K562 (cell line): ENCODE results near the gene RAD52. TPM values are rescaled to one million over a fixed set of nuclear protein-coding genes. Genes with fewer than 3 reads are reported as not detected.

Source experiments
- C11orf30 ChIP-seq: fragments of 450-650 bp; IDR thresholded peaks from 2 replicates; pipeline ENCODE4 v1.6.1; 2016; ENCODE audit warnings: low read depth, mild to moderate bottlenecking
- MCM7 ChIP-seq, 2 experiments: fragments of 450-650 bp; IDR thresholded peaks; 2 replicates each; pipeline ENCODE4 v1.6.1; 2016 to 2018
- MYBL2 ChIP-seq, 2 experiments: fragments of 450-650 bp in 1 of 2; sonication (generic) in 1 of 2; formaldehyde crosslinking in 1 of 2; IDR thresholded peaks; 2 replicates each; pipeline versions ENCODE4 v1.6.1 to v1.8.1; 2017 to 2022; ENCODE audit warnings: borderline replicate concordance in 1 of 2, inconsistent platforms in 1 of 2, low read depth in 1 of 2, mild to moderate bottlenecking in 1 of 2, missing genetic modification reagents in 1 of 2, moderate library complexity in 1 of 2
- TARDBP ChIP-seq: fragments of 450-650 bp; IDR thresholded peaks from 2 replicates; pipeline ENCODE4 v1.6.1; 2016
- ZNF408 ChIP-seq: fragments of 250-450 bp; sonication (Bioruptor Pico); IDR thresholded peaks from 2 replicates; pipeline ENCODE4 v1.4.0; 2020; ENCODE audit warnings: low read depth, mild to moderate bottlenecking, moderate library complexity
- polyA plus RNA-seq, 8 experiments: library from polyadenylated mRNA; depleted of rRNA in 4 of 8; stranded (reverse) in 5 of 8; unstranded in 3 of 8; fragments of >200 nt; fragmentation: Nextera tagmentation in 2 of 8; fragmentation: Illumina TruSeq in 1 of 8; extraction: Ambion mirVana in 2 of 8; extraction: Trizol in 1 of 8; gene quantifications; 2 replicates each; pipeline versions ENCODE4 v1.2.1 to v1.2.3, GENCODE V29; 2011 to 2014; ENCODE audit warnings: inconsistent platforms in 1 of 8, missing spikeins in 1 of 8
- total RNA-seq, 7 experiments: library from RNA; depleted of rRNA in 6 of 7; stranded (reverse); fragments of >200 nt in 6 of 7; fragmentation: Illumina TruSeq in 2 of 7; extraction: Trizol in 2 of 7; gene quantifications; 2 replicates each; pipeline versions ENCODE4 v1.2.1 to v1.2.3, GENCODE V29; 2011 to 2021; ENCODE audit warnings: low replicate concordance in 1 of 7
- TF ChIP-seq, protein P1 (sequence below): sonication (generic); formaldehyde crosslinking; IDR thresholded peaks from 2 replicates; pipeline ENCODE4 v1.8.1; 2023; ENCODE audit warnings: missing genetic modification reagents, mild to moderate bottlenecking, borderline replicate concordance
- TF ChIP-seq, protein P2 (sequence below): fragments of 450-650 bp; formaldehyde crosslinking; IDR thresholded peaks from 2 replicates; pipeline ENCODE4 v1.4.0; 2020; ENCODE audit warnings: mild to moderate bottlenecking, moderate library complexity
- TF ChIP-seq, protein P3 (sequence below), 2 experiments: fragments of 450-650 bp in 1 of 2; sonication (generic) in 1 of 2; formaldehyde crosslinking in 1 of 2; IDR thresholded peaks; 2 replicates each; pipeline versions ENCODE4 v1.7.1 to v1.9.0; 2016 to 2022; ENCODE audit warnings: inconsistent platforms in 1 of 2, mild to moderate bottlenecking in 1 of 2, missing genetic modification reagents in 1 of 2
- TF ChIP-seq, protein P4 (sequence below): sonication (generic); formaldehyde crosslinking; IDR thresholded peaks from 2 replicates; pipeline ENCODE4 v1.8.0; 2022; ENCODE audit warnings: missing genetic modification reagents, mild to moderate bottlenecking, borderline replicate concordance

The RAD52 gene
- total and polyA plus RNA-seq, 9 of the 15 experiments (the other 6 are each of a cell fraction or from before 2014, with no cell fraction given), result 1.3 to 15.9 (median 9.3) TPM

DNA sequence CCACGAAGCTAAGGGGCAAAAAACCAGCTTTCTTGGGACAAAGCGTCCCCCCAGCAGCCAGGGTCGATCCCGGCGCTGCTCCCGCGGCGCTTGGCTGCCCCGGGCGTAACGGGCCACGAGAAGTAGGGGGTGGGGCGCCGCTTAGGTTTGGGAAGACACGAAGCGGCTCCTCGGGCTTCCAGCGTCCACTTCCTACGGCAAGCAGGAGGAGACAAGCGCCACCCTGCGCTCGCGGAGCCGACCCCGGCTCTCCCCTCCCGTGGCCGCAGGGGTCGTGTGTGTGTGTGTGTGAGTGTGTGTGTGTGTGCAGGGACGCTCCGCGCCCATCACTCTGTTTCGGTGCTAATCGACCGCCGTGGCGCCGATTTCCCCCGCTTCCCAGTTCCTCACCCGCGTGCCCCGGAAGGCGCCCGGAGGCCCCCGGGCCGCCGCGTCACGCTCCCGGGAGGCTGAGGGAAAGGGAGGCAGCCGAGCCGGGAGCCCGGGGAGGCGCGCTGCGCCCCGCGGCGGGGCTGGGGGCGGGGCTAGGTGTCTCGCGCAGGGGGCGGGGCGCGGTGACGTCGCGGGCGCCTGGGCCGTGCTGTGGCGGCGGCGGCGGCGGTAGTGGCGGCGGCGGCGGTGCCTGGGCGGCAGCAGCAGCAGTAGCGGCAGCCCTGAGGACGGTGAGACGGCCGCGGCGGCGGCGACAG is 41.3 kb upstream of the RAD52 start, which contains the start of gene ERC1 (continued):
- TF ChIP-seq, protein P1, sequence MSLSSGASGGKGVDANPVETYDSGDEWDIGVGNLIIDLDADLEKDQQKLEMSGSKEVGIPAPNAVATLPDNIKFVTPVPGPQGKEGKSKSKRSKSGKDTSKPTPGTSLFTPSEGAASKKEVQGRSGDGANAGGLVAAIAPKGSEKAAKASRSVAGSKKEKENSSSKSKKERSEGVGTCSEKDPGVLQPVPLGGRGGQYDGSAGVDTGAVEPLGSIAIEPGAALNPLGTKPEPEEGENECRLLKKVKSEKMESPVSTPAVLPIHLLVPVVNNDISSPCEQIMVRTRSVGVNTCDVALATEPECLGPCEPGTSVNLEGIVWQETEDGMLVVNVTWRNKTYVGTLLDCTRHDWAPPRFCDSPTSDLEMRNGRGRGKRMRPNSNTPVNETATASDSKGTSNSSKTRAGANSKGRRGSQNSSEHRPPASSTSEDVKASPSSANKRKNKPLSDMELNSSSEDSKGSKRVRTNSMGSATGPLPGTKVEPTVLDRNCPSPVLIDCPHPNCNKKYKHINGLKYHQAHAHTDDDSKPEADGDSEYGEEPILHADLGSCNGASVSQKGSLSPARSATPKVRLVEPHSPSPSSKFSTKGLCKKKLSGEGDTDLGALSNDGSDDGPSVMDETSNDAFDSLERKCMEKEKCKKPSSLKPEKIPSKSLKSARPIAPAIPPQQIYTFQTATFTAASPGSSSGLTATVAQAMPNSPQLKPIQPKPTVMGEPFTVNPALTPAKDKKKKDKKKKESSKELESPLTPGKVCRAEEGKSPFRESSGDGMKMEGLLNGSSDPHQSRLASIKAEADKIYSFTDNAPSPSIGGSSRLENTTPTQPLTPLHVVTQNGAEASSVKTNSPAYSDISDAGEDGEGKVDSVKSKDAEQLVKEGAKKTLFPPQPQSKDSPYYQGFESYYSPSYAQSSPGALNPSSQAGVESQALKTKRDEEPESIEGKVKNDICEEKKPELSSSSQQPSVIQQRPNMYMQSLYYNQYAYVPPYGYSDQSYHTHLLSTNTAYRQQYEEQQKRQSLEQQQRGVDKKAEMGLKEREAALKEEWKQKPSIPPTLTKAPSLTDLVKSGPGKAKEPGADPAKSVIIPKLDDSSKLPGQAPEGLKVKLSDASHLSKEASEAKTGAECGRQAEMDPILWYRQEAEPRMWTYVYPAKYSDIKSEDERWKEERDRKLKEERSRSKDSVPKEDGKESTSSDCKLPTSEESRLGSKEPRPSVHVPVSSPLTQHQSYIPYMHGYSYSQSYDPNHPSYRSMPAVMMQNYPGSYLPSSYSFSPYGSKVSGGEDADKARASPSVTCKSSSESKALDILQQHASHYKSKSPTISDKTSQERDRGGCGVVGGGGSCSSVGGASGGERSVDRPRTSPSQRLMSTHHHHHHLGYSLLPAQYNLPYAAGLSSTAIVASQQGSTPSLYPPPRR (CRISPR knock-in tag), result no peak
- TF ChIP-seq TARDBP, result peak; percentile 79; the same call in 1 of the 2 replicates
- TF ChIP-seq, protein P2, sequence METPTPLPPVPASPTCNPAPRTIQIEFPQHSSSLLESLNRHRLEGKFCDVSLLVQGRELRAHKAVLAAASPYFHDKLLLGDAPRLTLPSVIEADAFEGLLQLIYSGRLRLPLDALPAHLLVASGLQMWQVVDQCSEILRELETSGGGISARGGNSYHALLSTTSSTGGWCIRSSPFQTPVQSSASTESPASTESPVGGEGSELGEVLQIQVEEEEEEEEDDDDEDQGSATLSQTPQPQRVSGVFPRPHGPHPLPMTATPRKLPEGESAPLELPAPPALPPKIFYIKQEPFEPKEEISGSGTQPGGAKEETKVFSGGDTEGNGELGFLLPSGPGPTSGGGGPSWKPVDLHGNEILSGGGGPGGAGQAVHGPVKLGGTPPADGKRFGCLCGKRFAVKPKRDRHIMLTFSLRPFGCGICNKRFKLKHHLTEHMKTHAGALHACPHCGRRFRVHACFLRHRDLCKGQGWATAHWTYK (CRISPR knock-in tag), result peak; percentile 66; the same call in 1 of the 2 replicates
- TF ChIP-seq ZNF408 (CRISPR knock-in tag), result no peak
- TF ChIP-seq, protein P3, sequence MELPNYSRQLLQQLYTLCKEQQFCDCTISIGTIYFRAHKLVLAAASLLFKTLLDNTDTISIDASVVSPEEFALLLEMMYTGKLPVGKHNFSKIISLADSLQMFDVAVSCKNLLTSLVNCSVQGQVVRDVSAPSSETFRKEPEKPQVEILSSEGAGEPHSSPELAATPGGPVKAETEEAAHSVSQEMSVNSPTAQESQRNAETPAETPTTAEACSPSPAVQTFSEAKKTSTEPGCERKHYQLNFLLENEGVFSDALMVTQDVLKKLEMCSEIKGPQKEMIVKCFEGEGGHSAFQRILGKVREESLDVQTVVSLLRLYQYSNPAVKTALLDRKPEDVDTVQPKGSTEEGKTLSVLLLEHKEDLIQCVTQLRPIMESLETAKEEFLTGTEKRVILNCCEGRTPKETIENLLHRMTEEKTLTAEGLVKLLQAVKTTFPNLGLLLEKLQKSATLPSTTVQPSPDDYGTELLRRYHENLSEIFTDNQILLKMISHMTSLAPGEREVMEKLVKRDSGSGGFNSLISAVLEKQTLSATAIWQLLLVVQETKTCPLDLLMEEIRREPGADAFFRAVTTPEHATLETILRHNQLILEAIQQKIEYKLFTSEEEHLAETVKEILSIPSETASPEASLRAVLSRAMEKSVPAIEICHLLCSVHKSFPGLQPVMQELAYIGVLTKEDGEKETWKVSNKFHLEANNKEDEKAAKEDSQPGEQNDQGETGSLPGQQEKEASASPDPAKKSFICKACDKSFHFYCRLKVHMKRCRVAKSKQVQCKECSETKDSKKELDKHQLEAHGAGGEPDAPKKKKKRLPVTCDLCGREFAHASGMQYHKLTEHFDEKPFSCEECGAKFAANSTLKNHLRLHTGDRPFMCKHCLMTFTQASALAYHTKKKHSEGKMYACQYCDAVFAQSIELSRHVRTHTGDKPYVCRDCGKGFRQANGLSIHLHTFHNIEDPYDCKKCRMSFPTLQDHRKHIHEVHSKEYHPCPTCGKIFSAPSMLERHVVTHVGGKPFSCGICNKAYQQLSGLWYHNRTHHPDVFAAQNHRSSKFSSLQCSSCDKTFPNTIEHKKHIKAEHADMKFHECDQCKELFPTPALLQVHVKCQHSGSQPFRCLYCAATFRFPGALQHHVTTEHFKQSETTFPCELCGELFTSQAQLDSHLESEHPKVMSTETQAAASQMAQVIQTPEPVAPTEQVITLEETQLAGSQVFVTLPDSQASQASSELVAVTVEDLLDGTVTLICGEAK (IDR thresholded peaks at IDR 0.05), result peak; percentile 57; the same call in 1 of the 2 replicates
- TF ChIP-seq, protein P3 (CRISPR knock-in tag; IDR thresholded peaks at IDR 0.05), result no peak
- TF ChIP-seq MCM7 (IDR thresholded peaks at IDR 0.05), result no peak
- 0 out of 2 replicates have a peak, but pooled peaks have one; percentile 26 for TF ChIP-seq C11orf30
- TF ChIP-seq MYBL2 (IDR thresholded peaks at IDR 0.05; ENCODE audit: low read depth), result no peak
- TF ChIP-seq MYBL2 (CRISPR knock-in tag; IDR thresholded peaks at IDR 0.05; ENCODE audit: borderline replicate concordance), result no peak
- TF ChIP-seq, protein P4, sequence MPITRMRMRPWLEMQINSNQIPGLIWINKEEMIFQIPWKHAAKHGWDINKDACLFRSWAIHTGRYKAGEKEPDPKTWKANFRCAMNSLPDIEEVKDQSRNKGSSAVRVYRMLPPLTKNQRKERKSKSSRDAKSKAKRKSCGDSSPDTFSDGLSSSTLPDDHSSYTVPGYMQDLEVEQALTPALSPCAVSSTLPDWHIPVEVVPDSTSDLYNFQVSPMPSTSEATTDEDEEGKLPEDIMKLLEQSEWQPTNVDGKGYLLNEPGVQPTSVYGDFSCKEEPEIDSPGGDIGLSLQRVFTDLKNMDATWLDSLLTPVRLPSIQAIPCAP (CRISPR knock-in tag), result no peak
